NCI-H748 (cell line): ENCODE data around the gene TGIF1.
A peak's percentile ranks its signal among the peaks of the same experiment; 100 is the strongest.

Source experiments
- DNase-seq: peaks from one replicate; lab custom pipeline; 2025; ENCODE audit not compliant: unreplicated experiment; lab: John Stamatoyannopoulos, UW

The TGIF1 gene

DNA sequence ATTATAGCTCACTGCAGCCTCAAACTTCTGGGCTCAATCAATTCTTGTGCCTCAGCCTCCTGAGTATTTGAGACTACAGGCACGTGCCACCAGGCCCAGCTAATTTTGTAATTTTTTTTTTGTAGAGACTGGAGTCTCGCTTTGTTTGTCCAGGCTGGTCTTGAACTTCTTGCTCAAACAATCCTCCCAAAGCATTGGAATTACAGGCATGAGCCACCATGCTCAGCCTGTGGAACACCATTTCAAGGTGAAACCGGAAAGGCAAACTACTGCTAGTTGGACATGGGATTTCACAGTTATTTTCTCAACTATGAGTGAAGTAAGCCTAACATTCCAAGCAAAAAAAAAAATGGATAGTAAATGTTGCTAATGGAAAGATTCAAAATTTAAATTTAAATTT, 20.9 kb upstream of the TGIF1 start:
- no peak for DNase-seq

DNA sequence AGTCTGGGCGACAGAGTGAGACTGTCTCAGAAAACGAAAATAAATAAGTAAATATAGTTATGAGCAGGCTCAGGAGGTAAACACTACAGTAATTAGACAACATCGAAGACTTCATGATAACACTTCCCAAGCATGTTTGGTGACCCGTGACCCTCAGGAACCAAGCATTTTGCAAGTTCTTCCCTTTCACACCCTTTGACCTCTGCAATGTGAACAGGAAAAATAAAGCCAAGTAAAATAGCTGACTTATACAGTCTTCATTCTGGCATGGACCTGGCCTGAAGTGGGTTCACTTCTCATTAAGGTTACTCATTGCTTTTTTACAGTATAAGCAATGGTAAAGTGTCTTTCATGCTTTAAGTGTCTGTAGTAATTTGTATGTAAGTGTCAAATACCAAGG, 15.3 kb upstream of the TGIF1 start:
- no peak for DNase-seq

GRCh38 chr18:3440341-3440740, 9.6 kb upstream of the TGIF1 start:
- no peak for DNase-seq

GRCh38 chr18:3441290-3441689, 8.7 kb upstream of the TGIF1 start:
- peak; percentile 22 for DNase-seq

DNA sequence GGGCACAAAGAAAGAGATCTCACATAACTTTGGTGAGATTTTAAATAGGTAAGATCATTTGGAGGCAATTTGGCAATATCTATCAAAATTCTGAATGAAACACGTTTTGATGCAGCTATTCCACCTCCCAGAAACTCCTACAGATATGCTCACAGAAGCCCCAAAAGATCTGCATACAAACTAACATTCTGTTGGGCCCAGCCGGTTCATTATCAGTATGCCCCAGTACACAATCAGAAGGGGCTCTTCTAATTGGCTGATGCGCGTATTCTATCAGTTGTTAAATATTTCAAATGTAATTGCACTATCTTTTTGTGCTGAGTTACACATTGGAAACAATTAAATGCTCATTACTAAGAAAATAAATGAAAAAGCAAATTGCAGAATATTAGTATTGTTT, 7.1 kb upstream of the TGIF1 start:
- no peak for DNase-seq

DNA sequence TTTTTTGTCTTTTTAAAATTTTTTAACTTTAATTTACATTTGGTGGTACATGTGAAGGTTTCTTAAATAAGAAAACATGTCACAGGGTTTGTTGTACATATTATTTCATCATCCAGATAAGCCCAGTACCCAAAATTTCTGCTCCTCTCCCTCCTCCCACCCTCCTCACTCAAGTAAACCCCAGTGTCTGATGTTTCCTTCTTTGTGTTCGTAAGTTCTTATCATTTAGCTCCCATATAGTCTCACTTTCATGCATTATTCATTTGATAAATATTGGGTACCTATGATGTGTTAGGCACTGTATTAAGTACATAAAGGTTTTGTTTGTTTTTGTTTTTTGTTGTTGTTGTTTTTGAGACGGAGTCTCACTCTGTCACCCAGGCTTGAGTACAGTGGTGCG, 5.7 kb upstream of the TGIF1 start:
- no peak for DNase-seq

- DNase-seq, result no peak
Observed at GRCh38 chr18:3444954-3445353, 5.0 kb upstream of the TGIF1 start.

- DNase-seq, result no peak
Observed at GRCh38 chr18:3447068-3447894, 2.7 kb upstream of the TGIF1 start.

GRCh38 chr18:3447895-3448837, 1.8 kb upstream of the TGIF1 start:
- peak; percentile 97 for DNase-seq

DNA sequence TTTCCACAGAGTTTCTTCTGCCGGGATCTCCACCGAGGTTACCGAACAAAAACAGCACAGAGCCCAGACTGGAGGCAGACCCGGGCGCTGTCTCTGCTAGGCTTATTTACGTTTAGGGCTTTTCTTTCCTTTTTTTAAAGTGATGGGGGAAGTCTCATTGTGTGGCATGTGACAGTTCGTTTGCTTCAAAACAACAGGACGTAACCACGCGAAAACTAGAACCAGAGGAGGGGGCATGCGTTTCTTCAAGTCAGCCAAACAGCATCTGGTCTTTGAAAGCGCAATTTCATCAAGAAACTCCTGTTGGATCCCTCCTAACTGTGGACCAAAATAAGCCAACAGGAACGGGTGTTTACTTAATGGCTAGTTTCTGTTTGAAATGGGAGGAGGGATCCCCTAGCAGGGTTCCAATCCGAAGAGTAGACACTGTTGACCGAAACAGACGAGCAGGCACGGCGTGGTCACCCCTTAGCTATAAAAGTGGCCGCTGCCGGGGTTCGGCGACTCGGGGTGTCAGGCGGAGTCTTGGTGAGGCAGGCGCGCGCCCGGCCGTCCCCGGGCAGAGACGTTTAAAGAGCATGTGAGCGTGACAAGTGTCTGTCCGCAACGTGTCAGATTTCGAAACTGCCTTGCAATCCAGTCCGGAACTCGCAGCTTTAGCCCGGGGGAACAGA, 997 bp upstream of the TGIF1 start:
- DNase-seq, result peak; percentile 84

GRCh38 chr18:3449512-3450011, 410 bp upstream of the TGIF1 start:
- peak; percentile 77 for DNase-seq

GRCh38 chr18:3450799-3451182, 819 bp downstream of the TGIF1 start:
- no peak for DNase-seq

DNA sequence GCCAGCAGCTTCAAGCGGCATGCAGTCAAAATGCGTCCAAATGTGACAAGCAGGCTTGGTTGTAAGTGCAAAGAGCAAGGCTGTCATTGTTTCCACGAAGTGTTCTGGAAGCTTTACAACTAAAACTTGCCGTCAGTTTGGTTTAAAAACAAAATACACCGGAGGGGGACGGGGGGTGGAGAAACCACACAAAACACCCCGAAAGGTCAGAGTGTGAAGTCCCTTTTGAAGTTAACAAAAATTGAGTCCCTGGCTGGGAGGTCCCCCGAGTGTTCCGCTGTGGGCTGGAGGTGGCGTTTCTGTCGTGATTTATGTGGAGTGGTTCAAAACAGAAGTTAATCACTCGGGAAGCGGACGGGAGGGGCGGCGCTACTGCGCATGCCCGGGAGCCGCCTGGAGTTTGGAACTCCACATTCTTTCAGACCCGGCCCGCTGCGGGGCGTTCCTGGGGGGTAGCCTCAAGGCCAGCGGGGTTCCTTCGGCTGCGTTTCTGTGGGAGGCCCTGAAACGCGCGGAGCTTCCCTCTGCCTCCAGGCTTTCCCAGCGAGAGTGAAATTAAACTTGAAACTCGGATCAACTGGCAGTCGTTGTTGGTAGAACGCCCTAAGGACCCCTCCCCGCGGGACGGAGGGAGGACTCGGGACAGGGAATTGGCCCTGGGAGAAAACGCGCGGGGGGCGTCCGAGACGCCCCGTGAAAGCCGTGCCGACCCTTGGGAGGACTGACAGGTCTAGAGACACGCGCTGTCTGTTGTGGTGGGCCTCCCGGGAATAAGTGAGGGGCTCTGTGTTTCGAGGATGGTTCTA, 1.4 kb downstream of the TGIF1 start:
- DNase-seq, result peak; percentile 62

GRCh38 chr18:3451989-3452749, 2.2 kb downstream of the TGIF1 start:
- peak; percentile 23 for DNase-seq

DNA sequence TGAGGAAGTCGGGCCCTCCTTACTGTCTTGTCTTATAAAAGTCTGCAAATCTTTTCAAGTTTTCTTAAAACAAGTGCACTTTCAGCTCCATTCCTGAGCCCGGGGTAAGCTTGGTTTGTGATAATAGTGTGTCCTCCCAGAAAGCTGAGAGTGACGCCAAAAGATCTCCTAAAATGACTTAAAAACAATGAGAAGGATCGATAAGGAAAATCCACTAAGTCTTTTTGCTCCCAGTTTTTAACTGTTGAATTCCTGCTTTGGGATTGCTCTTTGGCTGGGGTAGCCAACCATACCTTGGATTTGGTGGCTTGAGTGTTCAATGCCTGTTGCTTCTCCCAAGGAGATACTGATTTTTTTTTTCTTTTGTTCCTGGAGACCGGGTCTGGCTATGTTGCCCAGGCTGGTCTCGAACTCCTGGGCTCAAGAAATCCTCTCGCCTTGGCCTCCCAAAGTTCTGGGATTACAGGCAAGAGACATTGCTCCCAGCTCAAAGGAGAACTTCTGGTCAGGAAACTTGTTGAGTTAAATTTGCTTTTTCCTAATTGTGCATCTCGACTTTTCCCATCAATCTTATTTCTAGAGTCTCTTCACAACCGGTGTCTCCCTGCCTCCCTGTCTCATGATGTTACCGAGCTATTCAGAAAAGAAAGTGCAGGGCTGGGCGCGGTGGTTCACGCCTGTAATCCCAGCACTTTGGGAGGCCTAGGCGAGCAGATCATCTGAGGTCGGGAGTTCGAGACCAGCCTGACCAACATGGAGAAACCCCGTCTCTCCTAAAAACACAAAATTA, 3.0 kb downstream of the TGIF1 start:
- DNase-seq, result no peak

- DNase-seq, result no peak
Observed at GRCh38 chr18:3453540-3454364, 3.8 kb downstream of the TGIF1 start.

DNA sequence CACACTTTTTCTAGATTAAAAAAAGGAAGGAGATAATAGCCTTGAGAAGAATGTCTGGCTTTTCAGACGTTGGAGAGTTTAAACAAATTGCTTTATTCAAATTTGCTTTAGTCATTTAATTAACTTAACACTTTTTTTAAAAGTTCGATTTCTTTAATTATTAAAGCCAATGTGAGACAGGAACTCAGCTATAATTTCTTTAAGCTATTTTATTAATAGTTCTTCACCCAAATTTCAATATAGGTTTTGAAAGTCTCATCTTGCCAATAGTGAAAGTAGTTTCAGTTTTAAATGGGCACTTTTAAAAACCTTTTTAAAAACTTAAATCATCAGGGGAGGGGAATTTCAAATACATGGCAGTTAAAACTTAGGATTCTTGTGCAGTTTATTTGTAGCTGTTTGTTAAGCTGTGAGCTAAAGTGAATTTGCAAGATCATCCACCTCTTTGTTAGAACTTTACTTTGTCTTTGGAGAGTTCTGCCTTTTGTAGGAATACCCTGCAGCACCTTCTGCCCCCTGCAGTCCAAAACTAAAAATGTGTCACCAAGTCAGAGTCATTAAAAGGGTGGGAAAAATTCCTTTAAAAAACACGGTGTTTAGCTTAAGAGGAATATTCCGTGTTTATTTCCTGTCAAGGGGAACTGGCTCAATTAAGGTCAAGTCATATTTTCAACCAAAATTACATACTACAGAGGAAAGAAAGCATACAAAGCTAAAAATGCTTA, 4.6 kb downstream of the TGIF1 start:
- peak; percentile 55 for DNase-seq
